ENCODE results near the gene CLEC2L. TPM values are rescaled to one million over a fixed set of nuclear protein-coding genes. Genes with fewer than 3 reads are reported as not detected.

The CLEC2L gene
- polyA plus RNA-seq, 1 experiment, result not detected

DNA sequence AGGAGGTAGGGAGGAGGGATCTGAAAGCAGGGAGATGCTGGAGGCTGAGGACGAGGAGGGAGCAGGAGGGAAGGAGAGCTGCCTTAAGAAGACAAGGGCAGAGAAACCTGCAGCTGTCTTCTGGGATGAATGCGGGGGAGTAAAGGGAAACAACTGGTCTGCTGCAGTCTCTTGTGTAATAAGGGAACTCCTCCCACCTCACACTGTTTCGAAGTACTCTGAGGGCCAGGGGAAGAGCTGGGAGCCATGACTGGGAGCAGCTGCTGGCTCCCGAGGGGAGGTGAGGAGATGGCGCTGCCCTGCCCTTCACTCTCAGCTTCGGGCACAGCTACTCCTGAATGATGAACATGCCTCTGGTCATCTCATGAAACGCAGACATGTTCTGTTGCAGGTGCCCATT lies 65.1 kb downstream of the CLEC2L start:
- H3K27ac ChIP-seq (ENCODE audit: low read depth, low read length), result peak overlapping the region; percentile 61
- no peak overlapping the region for H3K4me3 ChIP-seq (ENCODE audit: low read depth, low read length)
- DNase-seq (ENCODE audit: low read depth, low spot score), result peak; percentile 72
- POLR2A ChIA-PET, result interaction anchor here (0.7 to 1.1 kb wide), 2 partner anchors 220 to 327 kb away, joined by 4 to 5 read pairs; no protein-coding TSS in a partner anchor
- no peaks in the 10 kb centered on the region for H3K27me3 ChIP-seq (ENCODE audit: control insufficient read depth, insufficient read depth, low read length)
- CTCF ChIA-PET, result interaction anchor here (0.6 to 3.8 kb wide), 8 partner anchors 11 to 419 kb away, joined by 3 to 51 read pairs (median 6); no protein-coding TSS in a partner anchor
- no peaks in the 10 kb centered on the region for H3K9me3 ChIP-seq (ENCODE audit: control insufficient read depth, insufficient read depth, low read length)
- TF ChIP-seq, protein P1, sequence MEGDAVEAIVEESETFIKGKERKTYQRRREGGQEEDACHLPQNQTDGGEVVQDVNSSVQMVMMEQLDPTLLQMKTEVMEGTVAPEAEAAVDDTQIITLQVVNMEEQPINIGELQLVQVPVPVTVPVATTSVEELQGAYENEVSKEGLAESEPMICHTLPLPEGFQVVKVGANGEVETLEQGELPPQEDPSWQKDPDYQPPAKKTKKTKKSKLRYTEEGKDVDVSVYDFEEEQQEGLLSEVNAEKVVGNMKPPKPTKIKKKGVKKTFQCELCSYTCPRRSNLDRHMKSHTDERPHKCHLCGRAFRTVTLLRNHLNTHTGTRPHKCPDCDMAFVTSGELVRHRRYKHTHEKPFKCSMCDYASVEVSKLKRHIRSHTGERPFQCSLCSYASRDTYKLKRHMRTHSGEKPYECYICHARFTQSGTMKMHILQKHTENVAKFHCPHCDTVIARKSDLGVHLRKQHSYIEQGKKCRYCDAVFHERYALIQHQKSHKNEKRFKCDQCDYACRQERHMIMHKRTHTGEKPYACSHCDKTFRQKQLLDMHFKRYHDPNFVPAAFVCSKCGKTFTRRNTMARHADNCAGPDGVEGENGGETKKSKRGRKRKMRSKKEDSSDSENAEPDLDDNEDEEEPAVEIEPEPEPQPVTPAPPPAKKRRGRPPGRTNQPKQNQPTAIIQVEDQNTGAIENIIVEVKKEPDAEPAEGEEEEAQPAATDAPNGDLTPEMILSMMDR (IDR thresholded peaks at IDR 0.05; ENCODE audit: low read depth, low read length), result no peak

DNA sequence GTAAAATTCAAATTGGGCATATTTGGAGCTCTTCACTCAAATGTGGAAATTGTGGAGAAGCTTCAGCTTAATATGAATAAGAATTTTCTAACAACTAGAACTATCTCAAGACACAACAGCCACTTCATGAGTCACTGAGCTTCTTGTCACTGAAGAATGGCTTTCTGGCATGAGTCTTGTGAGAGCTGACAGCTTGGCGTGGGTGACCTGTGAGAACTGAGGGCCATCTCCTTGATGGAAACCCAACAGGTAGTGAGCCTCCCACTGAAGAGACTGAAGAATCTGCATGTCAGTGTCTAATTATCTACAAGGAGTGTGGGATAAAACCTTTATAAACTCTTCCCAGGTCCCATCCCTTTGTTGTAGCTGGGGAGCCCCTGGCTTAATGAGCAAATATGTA lies 66.0 kb downstream of the CLEC2L start:
- no peak for DNase-seq (ENCODE audit: low read depth, low spot score)
- TF ChIP-seq, protein P1 (IDR thresholded peaks at IDR 0.05; ENCODE audit: low read depth, low read length), result no peak
- Histone ChIP-seq H3K4me3 (ENCODE audit: low read depth, low read length) (no peak overlapping the region), H3K27me3 (ENCODE audit: control insufficient read depth, insufficient read depth, low read length) (no peaks in the 10 kb centered on the region), H3K9me3 (ENCODE audit: control insufficient read depth, insufficient read depth, low read length) (no peaks in the 10 kb centered on the region), H3K27ac (ENCODE audit: low read depth, low read length) (no peak overlapping the region)
- CTCF ChIA-PET, result interaction anchor here (0.7 to 3.8 kb wide), 7 partner anchors 10 to 413 kb away, joined by 3 to 51 read pairs (median 6); no protein-coding TSS in a partner anchor
- POLR2A ChIA-PET, result interaction anchor here (0.7 to 1.1 kb wide), 2 partner anchors 9 to 327 kb away, joined by 3 to 4 read pairs; no protein-coding TSS in a partner anchor

DNA sequence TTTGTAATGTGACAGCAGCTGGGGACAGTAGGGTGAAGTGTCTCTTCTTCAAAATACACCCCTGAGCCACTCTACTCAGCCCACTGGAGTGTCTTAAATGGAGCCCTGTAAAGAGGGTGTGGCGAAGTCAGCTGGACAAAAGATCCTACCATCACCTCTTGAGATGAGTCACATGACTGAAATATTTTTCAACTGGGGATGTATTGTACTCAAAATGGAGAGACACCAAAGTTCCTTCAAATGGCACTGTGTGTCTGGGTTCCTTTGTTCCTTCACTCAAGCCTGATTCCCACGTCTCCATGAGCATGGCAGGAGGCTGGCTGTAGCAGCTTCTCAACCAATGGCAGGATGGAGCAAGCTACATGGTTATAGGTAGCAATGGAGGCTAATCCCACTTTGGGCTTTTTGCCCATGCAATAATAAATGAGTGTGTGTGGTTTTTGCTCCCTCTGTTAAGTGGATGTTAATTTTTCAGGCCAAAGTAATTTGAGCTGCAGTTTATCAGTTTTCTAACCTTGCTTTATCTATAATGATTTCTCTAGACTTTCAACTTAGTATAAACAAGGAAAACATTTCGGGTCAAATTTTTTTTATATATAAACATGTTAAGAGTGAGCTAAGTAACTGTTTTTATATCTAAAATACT lies 68.2 kb downstream of the CLEC2L start:
- Histone ChIP-seq H3K9me3 (ENCODE audit: control insufficient read depth, insufficient read depth, low read length) (no peaks in the 10 kb centered on the region), H3K4me3 (ENCODE audit: low read depth, low read length) (no peak overlapping the region), H3K27ac (ENCODE audit: low read depth, low read length) (no peak overlapping the region), H3K27me3 (ENCODE audit: control insufficient read depth, insufficient read depth, low read length) (no peaks in the 10 kb centered on the region)
- ChIA-PET POLR2A (no interaction called here), CTCF (interaction anchor here (0.9 to 3.4 kb wide), 5 partner anchors 10 to 90 kb away, joined by 3 to 34 read pairs (median 3); no protein-coding TSS in a partner anchor)
- no peak for DNase-seq (ENCODE audit: low read depth, low spot score)
- TF ChIP-seq, protein P1 (IDR thresholded peaks at IDR 0.05; ENCODE audit: low read depth, low read length), result no peak

DNA sequence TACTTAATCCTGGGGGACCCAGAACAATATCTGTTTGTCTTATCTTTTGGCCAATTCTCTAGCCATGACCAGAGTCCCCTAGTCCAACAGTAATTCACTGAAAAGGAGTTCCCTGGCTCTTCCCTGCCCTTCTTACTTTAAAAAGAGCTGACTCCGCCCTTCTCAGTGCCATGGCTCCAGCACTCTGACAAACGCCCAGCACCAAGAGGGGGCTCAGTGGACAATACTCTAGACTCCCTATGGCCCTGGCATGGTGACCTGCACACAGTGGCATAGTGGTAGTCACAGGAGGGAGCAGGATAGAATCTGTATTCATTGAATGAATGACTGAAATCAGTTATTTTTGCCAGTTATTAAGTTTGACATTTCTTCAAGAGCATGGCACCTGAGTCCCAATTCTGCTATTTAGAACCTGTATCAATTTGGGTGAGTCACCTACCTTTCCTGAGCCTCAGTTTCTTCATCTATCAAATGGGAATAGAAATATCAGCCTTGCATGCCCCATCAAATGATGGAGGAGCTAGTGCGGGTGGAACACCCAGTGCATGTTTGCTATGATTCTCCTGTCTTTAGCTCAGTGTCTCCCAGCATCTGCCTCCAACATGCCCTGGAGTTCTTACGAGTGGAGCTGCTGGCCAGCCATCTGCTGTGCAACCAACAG lies 69.4 kb downstream of the CLEC2L start:
- TF ChIP-seq, protein P1 (IDR thresholded peaks at IDR 0.05; ENCODE audit: low read depth, low read length), result no peak
- Histone ChIP-seq H3K4me3 (ENCODE audit: low read depth, low read length) (no peak overlapping the region), H3K27me3 (ENCODE audit: control insufficient read depth, insufficient read depth, low read length) (no peaks in the 10 kb centered on the region), H3K9me3 (ENCODE audit: control insufficient read depth, insufficient read depth, low read length) (no peaks in the 10 kb centered on the region), H3K27ac (ENCODE audit: low read depth, low read length) (no peak overlapping the region)
- ChIA-PET POLR2A (no interaction called here), CTCF (interaction anchor here (1.3 to 3.4 kb wide), 2 partner anchors 9 to 91 kb away, joined by 3 to 34 read pairs; no protein-coding TSS in a partner anchor)
- DNase-seq (ENCODE audit: low read depth, low spot score), result no peak

DNA sequence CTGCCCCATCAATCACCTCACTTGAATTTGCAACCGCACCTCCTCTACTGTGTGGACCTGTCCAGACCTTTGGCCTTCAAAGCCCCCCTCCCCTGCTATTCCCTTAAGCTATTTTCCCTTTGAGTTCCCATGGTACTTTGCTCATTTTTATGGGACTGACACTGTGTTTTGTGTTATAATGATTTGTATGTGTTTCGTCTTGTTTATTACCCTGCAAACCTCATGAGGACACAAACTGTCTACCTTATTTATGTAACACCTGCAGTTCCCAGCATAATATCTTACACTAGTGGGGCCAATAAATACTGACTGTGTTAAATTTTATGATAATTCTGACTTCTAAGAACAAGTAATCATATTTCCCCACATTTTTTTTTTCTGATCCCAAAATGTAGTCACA lies 70.6 kb downstream of the CLEC2L start:
- no peak overlapping the region for H3K4me3 ChIP-seq (ENCODE audit: low read depth, low read length)
- TF ChIP-seq, protein P1 (IDR thresholded peaks at IDR 0.05; ENCODE audit: low read depth, low read length), result no peak
- POLR2A ChIA-PET, result no interaction called here
- DNase-seq (ENCODE audit: low read depth, low spot score), result no peak
- H3K27me3 ChIP-seq (ENCODE audit: control insufficient read depth, insufficient read depth, low read length), result no peaks in the 10 kb centered on the region
- H3K9me3 ChIP-seq (ENCODE audit: control insufficient read depth, insufficient read depth, low read length), result no peaks in the 10 kb centered on the region
- CTCF ChIA-PET, result interaction anchor here (0.5 to 3.4 kb wide), 4 partner anchors 8 to 160 kb away, joined by 3 to 34 read pairs (median 4); no protein-coding TSS in a partner anchor
- no peak overlapping the region for H3K27ac ChIP-seq (ENCODE audit: low read depth, low read length)
